IMR-90 (cell line): Measurements from ENCODE around the gene TAS2R19. TPM values are rescaled to one million over a fixed set of nuclear protein-coding genes. Genes with fewer than 3 reads are reported as not detected.
"Not testable (repeated sequence)": the region's sequence is repeated elsewhere in the genome, so short reads cannot be mapped to it uniquely, and the experiment has no call there.

ENCODE experiments used
- ATAC-seq: fragments of 200-7000 bp; cut with Tn5 transposase; 2 replicates; pipeline ENCODE4 v1.9.1; 2020; ENCODE audit warnings: low read depth, mild to moderate bottlenecking, moderate library complexity
- BruUV-seq: library from RNA; stranded (reverse); fragments of 400-500 nt; replicated peaks from 2 replicates; lab custom pipeline; 2021; lab: Mats Ljungman, UMichigan
- CTCF ChIA-PET: fragments of 300-600 bp; formaldehyde crosslinking; extraction: SDS; loops from one replicate; lab custom pipeline; 2021; ENCODE audit warnings: antibody characterized with exemption; lab: Yijun Ruan, JAX
- POLR2A ChIA-PET: fragments of 300-600 bp; sonication (Branson Sonifier 250); formaldehyde crosslinking; loops from one replicate; lab custom pipeline; 2022; ENCODE audit warnings: antibody characterized with exemption; ENCODE audit not compliant: unreplicated experiment; lab: Charles Lee
- DNase-seq: peaks from one replicate; pipeline ENCODE4 v3.0.0; 2013
- H2AFZ ChIP-seq: replicated peaks from 2 replicates; pipeline ENCODE3; 2013; ENCODE audit warnings: low read length, mild to moderate bottlenecking; ENCODE audit not compliant: poor library complexity
- H2AK5ac ChIP-seq: 2 replicates; pipeline ENCODE4 v1.6.1; 2013; ENCODE audit warnings: low read depth, low read length, inconsistent platforms
- H2AK9ac ChIP-seq: replicated peaks from 2 replicates; pipeline ENCODE3; 2013; ENCODE audit warnings: mild to moderate bottlenecking, low read depth, low read length, moderate library complexity; ENCODE audit not compliant: poor library complexity
- H2BK120ac ChIP-seq: 2 replicates; pipeline ENCODE4 v1.6.1; 2013; ENCODE audit warnings: low read depth, low read length, inconsistent platforms
- H2BK15ac ChIP-seq: 3 replicates; pipeline ENCODE4 v1.6.1; 2013; ENCODE audit warnings: low read depth, low read length, inconsistent platforms
- H2BK20ac ChIP-seq: 2 replicates; pipeline ENCODE4 v1.6.1; 2013; ENCODE audit warnings: low read depth, mild to moderate bottlenecking, inconsistent platforms, low read length, moderate library complexity
- H2BK5ac ChIP-seq: 2 replicates; pipeline ENCODE4 v1.6.1; 2013; ENCODE audit warnings: mild to moderate bottlenecking, low read depth, low read length, inconsistent platforms; ENCODE audit not compliant: poor library complexity, severe bottlenecking
- H3K14ac ChIP-seq: replicated peaks from 2 replicates; pipeline ENCODE4 v1.6.1; 2013; ENCODE audit warnings: low read depth, low read length, inconsistent platforms
- H3K18ac ChIP-seq: 2 replicates; pipeline ENCODE4 v1.6.1; 2013; ENCODE audit warnings: low read depth, low read length, control low read depth
- H3K23ac ChIP-seq: 2 replicates; pipeline ENCODE4 v1.6.1; 2013; ENCODE audit warnings: low read depth, low read length, inconsistent platforms
- H3K27ac ChIP-seq: 2 replicates; pipeline ENCODE4 v1.5.1; 2013; ENCODE audit warnings: mild to moderate bottlenecking, control low read depth, low read length; ENCODE audit not compliant: insufficient read depth
- H3K27me3 ChIP-seq: 2 replicates; pipeline ENCODE4 v1.6.1; 2013; ENCODE audit warnings: low read length; ENCODE audit not compliant: control insufficient read depth, insufficient read depth
- H3K36me3 ChIP-seq: 2 replicates; pipeline ENCODE4 v1.6.1; 2013; ENCODE audit warnings: low read length, mixed read lengths; ENCODE audit not compliant: control insufficient read depth, insufficient read depth
- H3K4ac ChIP-seq: 2 replicates; pipeline ENCODE4 v1.6.1; 2013; ENCODE audit warnings: low read depth, low read length, inconsistent platforms
- H3K4me1 ChIP-seq: 2 replicates; pipeline ENCODE4 v1.6.1; 2013; ENCODE audit warnings: low read length, mixed read lengths; ENCODE audit not compliant: control insufficient read depth, insufficient read depth
- H3K4me2 ChIP-seq: 2 replicates; pipeline ENCODE4 v1.6.1; 2013; ENCODE audit warnings: low read depth, mild to moderate bottlenecking, control low read depth, low read length, moderate library complexity
- H3K4me3 ChIP-seq: 2 replicates; pipeline ENCODE4 v1.5.1; 2013; ENCODE audit warnings: low read depth, mild to moderate bottlenecking, control low read depth, low read length, moderate library complexity; ENCODE audit not compliant: insufficient read depth
- H3K56ac ChIP-seq: 2 replicates; pipeline ENCODE4 v1.6.1; 2013; ENCODE audit warnings: low read length, inconsistent platforms; ENCODE audit not compliant: insufficient read depth; ENCODE audit errors: extremely low read depth
- H3K79me1 ChIP-seq, 2 experiments: 2 replicates each; pipeline ENCODE4 v1.6.1; 2013; ENCODE audit warnings: low read length in 2 of 2, inconsistent platforms in 1 of 2, low read depth in 1 of 2
- H3K9ac ChIP-seq: 2 replicates; pipeline ENCODE4 v1.6.1; 2013; ENCODE audit warnings: low read depth, low read length, control low read depth
- H3K9me1 ChIP-seq: 2 replicates; pipeline ENCODE4 v1.6.1; 2013; ENCODE audit warnings: low read length, inconsistent platforms; ENCODE audit not compliant: insufficient read depth
- H3K9me3 ChIP-seq: 2 replicates; pipeline ENCODE4 v1.6.1; 2013; ENCODE audit warnings: low read length; ENCODE audit not compliant: control insufficient read depth, insufficient read depth
- H4K20me1 ChIP-seq: 2 replicates; pipeline ENCODE4 v1.6.1; 2013; ENCODE audit warnings: low read length, inconsistent platforms; ENCODE audit not compliant: insufficient read depth
- H4K5ac ChIP-seq: 2 replicates; pipeline ENCODE4 v1.6.1; 2013; ENCODE audit warnings: mild to moderate bottlenecking, low read depth, low read length, control low read depth
- H4K8ac ChIP-seq, 2 experiments: 2 replicates each; pipeline ENCODE4 v1.6.1; 2013; ENCODE audit warnings: low read depth in 2 of 2, low read length in 2 of 2, control low read depth in 1 of 2, inconsistent platforms in 1 of 2
- H4K91ac ChIP-seq: 2 replicates; pipeline ENCODE4 v1.6.1; 2013; ENCODE audit warnings: low read depth, low read length, inconsistent platforms; ENCODE audit not compliant: insufficient read depth
- CHD1 ChIP-seq: IDR thresholded peaks from 2 replicates; pipeline ENCODE4 v1.6.1; 2012; ENCODE audit warnings: low read depth, low read length, improper control_type of control experiment
- MAFK ChIP-seq: IDR thresholded peaks from 2 replicates; pipeline ENCODE4 v1.6.1; 2012; ENCODE audit warnings: low read depth, low read length, improper control_type of control experiment
- RCOR1 ChIP-seq: IDR thresholded peaks from 2 replicates; pipeline ENCODE4 v1.6.1; 2012; ENCODE audit warnings: mild to moderate bottlenecking, low read length, improper control_type of control experiment; ENCODE audit not compliant: insufficient replicate concordance
- WGBS, 2 experiments: methylation state at CpG; one replicate each; pipeline versions ENCODE4 v1.1.5 to v1.1.7; 2013; ENCODE audit warnings: missing lambda C conversion rate in 2 of 2; ENCODE audit not compliant: insufficient read length in 1 of 2; ENCODE audit errors: extremely low coverage in 2 of 2; 5-methylcytosine and 5-hydroxymethylcytosine counted together
- dilution Hi-C: fragments of 300-500 bp; cut with HindIII; formaldehyde crosslinking; loops from one replicate; pipeline ENCODE4 v1.14.3; 2018; ENCODE audit warnings: low sequenced_read_pairs; ENCODE audit not compliant: unreplicated experiment
- in situ Hi-C: fragments of 300-500 bp; cut with MboI; formaldehyde crosslinking; loops from 3 replicates; pipeline ENCODE4 v1.14.3; 2019; ENCODE audit warnings: low sequenced_read_pairs, inconsistent platforms, mixed read lengths
- intact Hi-C: fragments of 100-400 bp; cut with micrococcal nuclease; formaldehyde crosslinking; loops from 2 replicates; pipeline ENCODE4 v1.10.0; 2022
- polyA plus RNA-seq, 3 experiments: library from polyadenylated mRNA; depleted of rRNA; stranded (reverse); fragments of >200 nt; gene quantifications; 2 replicates each; pipeline ENCODE4 v1.2.3, GENCODE V29; 2012; ENCODE audit warnings: low replicate concordance in 1 of 3
- total RNA-seq: library from RNA; depleted of rRNA; stranded (reverse); fragments of >200 nt; gene quantifications from 2 replicates; pipeline ENCODE4 v1.2.3, GENCODE V29; 2012

The TAS2R19 gene
- total and polyA plus RNA-seq, 2 of the 4 experiments (the other 2 are of a cell fraction) = 0.24 to 5.0 TPM

- no peak overlapping the region for H3K23ac ChIP-seq
- no peak overlapping the region for H3K18ac ChIP-seq
- no peak overlapping the region for H4K8ac ChIP-seq
- H2BK5ac ChIP-seq = no peak overlapping the region
- H2BK120ac ChIP-seq = no peak overlapping the region
- H2AFZ ChIP-seq = no peak overlapping the region
- H4K20me1 ChIP-seq = no peaks in the 10 kb centered on the region
- no CpG with 5 or more reads among the region's 2 CpGs for WGBS, 2 experiments
- no peak overlapping the region for H3K4ac ChIP-seq
- no peak overlapping the region for H3K9ac ChIP-seq
- H3K9me1 ChIP-seq = peaks cover 4% of the 10 kb centered on the region; the same call in 1 of the 2 replicates
- DNase-seq (no peak), ATAC-seq (no peak)
- CTCF ChIA-PET = interaction anchor here (0.6 kb wide), 1 partner anchor 50 kb away, joined by 4 read pairs; no protein-coding TSS in a partner anchor
- peaks cover 2% of the 10 kb centered on the region; the same call in 1 of the 2 replicates for H3K36me3 ChIP-seq
- no peaks in the 10 kb centered on the region for H3K27me3 ChIP-seq
- in situ Hi-C loops = no loop called here
- H2BK20ac ChIP-seq = no peak overlapping the region
- TF ChIP-seq CHD1 (no peak), RCOR1 (no peak), MAFK (no peak)
- no peak overlapping the region for H2AK9ac ChIP-seq
- H3K56ac ChIP-seq = no peak overlapping the region
- no peak overlapping the region for H3K4me2 ChIP-seq
- H3K4me1 ChIP-seq = no peaks in the 10 kb centered on the region
- H3K27ac ChIP-seq = no peak overlapping the region
- peaks cover 17 to 31% of the 10 kb centered on the region in 2 experiments; a peak in 3 of 4 replicates for H3K79me1 ChIP-seq
- no peak overlapping the region for H3K14ac ChIP-seq
- no peak overlapping the region for H2AK5ac ChIP-seq
- no peak overlapping the region for H4K91ac ChIP-seq
- no TSS peak for BruUV-seq
- no peaks in the 10 kb centered on the region for H3K9me3 ChIP-seq
- dilution Hi-C loops = no loop called here
- H2BK15ac ChIP-seq = no peak overlapping the region
- H4K5ac ChIP-seq = no peak overlapping the region
- POLR2A ChIA-PET = no interaction called here
- H3K4me3 ChIP-seq = no peak overlapping the region
- intact Hi-C loops = no loop called here
These were observed 32.9 kb upstream of the TAS2R19 start for GRCh38 chr12:11055306-11055705.

- H4K8ac ChIP-seq, H2AFZ ChIP-seq, DNase-seq, H2BK120ac ChIP-seq, POLR2A ChIA-PET, H4K91ac ChIP-seq, H3K36me3 ChIP-seq, H3K4me2 ChIP-seq, H3K9me3 ChIP-seq, ATAC-seq, H3K27ac ChIP-seq, H2BK20ac ChIP-seq, H4K20me1 ChIP-seq, H3K23ac ChIP-seq, H3K4me3 ChIP-seq, H3K4me1 ChIP-seq, H3K4ac ChIP-seq, H2BK15ac ChIP-seq, H2BK5ac ChIP-seq, in situ Hi-C loops, H4K5ac ChIP-seq, BruUV-seq, dilution Hi-C loops, H3K9me1 ChIP-seq, H3K18ac ChIP-seq, H3K14ac ChIP-seq, H3K27me3 ChIP-seq, H2AK5ac ChIP-seq, H3K56ac ChIP-seq, H2AK9ac ChIP-seq, H3K9ac ChIP-seq, intact Hi-C loops: not testable (repeated sequence)
- WGBS, 2 experiments = no CpG with 5 or more reads among the region's 7 CpGs
- peaks cover 7 to 10% of the 10 kb centered on the region in 2 experiments; a peak in 3 of 4 replicates for H3K79me1 ChIP-seq
- CTCF ChIA-PET = interaction anchor here (0.6 kb wide), 1 partner anchor 128 kb away, joined by 3 read pairs; no protein-coding TSS in a partner anchor
These were observed 27.5 kb upstream of the TAS2R19 start for GRCh38 chr12:11049806-11050531.
